HEK293 (cell line): ENCODE data around the gene KIAA0513.
A peak's percentile ranks its signal among the peaks of the same experiment; 100 is the strongest.

ENCODE experiments used
- CTCF ChIA-PET: fragments of 350-600 bp; formaldehyde crosslinking; extraction: SDS; loops from one replicate; lab custom pipeline; 2021; ENCODE audit warnings: antibody characterized with exemption; lab: Yijun Ruan, JAX
- POLR2A ChIA-PET: fragments of 300-600 bp; formaldehyde crosslinking; extraction: SDS; loops from one replicate; lab custom pipeline; 2020; ENCODE audit warnings: antibody characterized with exemption, inconsistent platforms; lab: Yijun Ruan, JAX
- H3K27ac ChIP-seq: fragments of 200-500 bp; sonication (Bioruptor generic); 2 replicates; pipeline ENCODE4 v1.5.1; 2014; ENCODE audit warnings: low read depth, low read length, control low read depth, inconsistent platforms; ENCODE audit errors: extremely low read depth
- H3K36me3 ChIP-seq, 2 experiments: fragments of 200-500 bp in 1 of 2; sonication (Bioruptor generic) in 1 of 2; 1 replicate in 1 of 2; 2 replicates in 1 of 2; pipeline ENCODE4 v1.5.1; 2014 to 2017; ENCODE audit warnings: inconsistent platforms in 2 of 2, low read length in 2 of 2; ENCODE audit not compliant: control insufficient read depth in 2 of 2, insufficient read depth in 1 of 2
- H3K4me1 ChIP-seq: fragments of 200-500 bp; sonication (Bioruptor generic); 2 replicates; pipeline ENCODE4 v1.5.1; 2014; ENCODE audit warnings: mild to moderate bottlenecking, low read length, inconsistent platforms; ENCODE audit not compliant: control insufficient read depth, insufficient read depth
- H3K4me3 ChIP-seq: 2 replicates; pipeline ENCODE4 v1.5.1; 2011; ENCODE audit warnings: low read depth, mild to moderate bottlenecking, control low read depth, low read length, moderate library complexity
- H3K9me3 ChIP-seq: fragments of 200-500 bp; sonication (Bioruptor generic); 2 replicates; pipeline ENCODE4 v1.5.1; 2014; ENCODE audit warnings: low read depth, low read length, inconsistent platforms; ENCODE audit not compliant: control insufficient read depth, insufficient read depth
- EGR2 ChIP-seq: fragments of 450-650 bp; formaldehyde crosslinking; IDR thresholded peaks from 2 replicates; pipeline ENCODE4 v1.5.1; 2016; ENCODE audit warnings: low read depth, missing biosample characterization, missing genetic modification characterization
- GLIS1 ChIP-seq: fragments of 450-650 bp; formaldehyde crosslinking; IDR thresholded peaks from 2 replicates; pipeline ENCODE4 v1.5.1; 2016; ENCODE audit warnings: missing biosample characterization, missing genetic modification characterization
- SCRT2 ChIP-seq: fragments of 450-650 bp; formaldehyde crosslinking; IDR thresholded peaks from 2 replicates; pipeline ENCODE4 v1.5.1; 2016; ENCODE audit warnings: missing biosample characterization, missing genetic modification characterization
- SP2 ChIP-seq: fragments of 450-650 bp; formaldehyde crosslinking; IDR thresholded peaks from 2 replicates; pipeline ENCODE4 v1.5.1; 2016; ENCODE audit warnings: missing biosample characterization, missing genetic modification characterization
- ZNF112 ChIP-seq: fragments of 450-650 bp; formaldehyde crosslinking; IDR thresholded peaks from 2 replicates; pipeline ENCODE4 v1.5.0; 2017; ENCODE audit warnings: missing biosample characterization, missing genetic modification characterization
- ZNF133 ChIP-seq: fragments of 450-650 bp; formaldehyde crosslinking; IDR thresholded peaks from 2 replicates; pipeline ENCODE4 v1.5.1; 2016; ENCODE audit warnings: missing biosample characterization, missing genetic modification characterization
- ZNF184 ChIP-seq: fragments of 450-650 bp; IDR thresholded peaks from 2 replicates; pipeline ENCODE4 v1.5.1; 2018; ENCODE audit warnings: missing biosample characterization, mild to moderate bottlenecking, missing genetic modification characterization
- ZNF221 ChIP-seq: fragments of 450-650 bp; formaldehyde crosslinking; IDR thresholded peaks from 2 replicates; pipeline ENCODE4 v1.5.1; 2017; ENCODE audit warnings: missing biosample characterization, missing genetic modification characterization, borderline replicate concordance
- ZNF426 ChIP-seq: fragments of 450-650 bp; formaldehyde crosslinking; IDR thresholded peaks from 2 replicates; pipeline ENCODE4 v1.5.1; 2017; ENCODE audit warnings: missing biosample characterization, missing genetic modification characterization, mild to moderate bottlenecking, inconsistent platforms, moderate library complexity
- ZNF501 ChIP-seq: fragments of 450-650 bp; formaldehyde crosslinking; IDR thresholded peaks from 2 replicates; pipeline ENCODE4 v1.5.1; 2016; ENCODE audit warnings: missing biosample characterization, missing genetic modification characterization
- ZNF544 ChIP-seq: fragments of 450-650 bp; formaldehyde crosslinking; IDR thresholded peaks from 2 replicates; pipeline ENCODE4 v1.5.0; 2017; ENCODE audit warnings: missing biosample characterization, missing genetic modification characterization
- ZNF549 ChIP-seq: fragments of 450-650 bp; IDR thresholded peaks from 2 replicates; pipeline ENCODE4 v1.5.1; 2018; ENCODE audit warnings: missing biosample characterization, missing genetic modification characterization, mild to moderate bottlenecking, inconsistent platforms, moderate library complexity
- ZNF600 ChIP-seq: fragments of 450-650 bp; formaldehyde crosslinking; IDR thresholded peaks from 2 replicates; pipeline ENCODE4 v1.5.1; 2016; ENCODE audit warnings: missing biosample characterization, missing genetic modification characterization
- ZNF629 ChIP-seq: fragments of 450-650 bp; formaldehyde crosslinking; IDR thresholded peaks from 2 replicates; pipeline ENCODE4 v1.5.1; 2017; ENCODE audit warnings: missing biosample characterization, missing genetic modification characterization
- ZNF785 ChIP-seq: fragments of 450-650 bp; formaldehyde crosslinking; IDR thresholded peaks from 2 replicates; pipeline ENCODE4 v1.5.1; 2016; ENCODE audit warnings: missing biosample characterization, missing genetic modification characterization
- TF ChIP-seq, protein P1 (sequence below): IDR thresholded peaks from 2 replicates; pipeline ENCODE4 v1.6.1; 2011; ENCODE audit warnings: mild to moderate bottlenecking, low read depth, low read length, borderline replicate concordance
- TF ChIP-seq, protein P2 (sequence below): fragments of 450-650 bp; formaldehyde crosslinking; IDR thresholded peaks from 2 replicates; pipeline ENCODE4 v1.5.1; 2016; ENCODE audit warnings: missing biosample characterization, missing genetic modification characterization
- TF ChIP-seq, protein P3 (sequence below): fragments of 450-650 bp; formaldehyde crosslinking; optimal IDR thresholded peaks from 2 replicates; pipeline ENCODE3; 2016; ENCODE audit warnings: missing biosample characterization, mild to moderate bottlenecking, missing genetic modification characterization
- TF ChIP-seq, protein P4 (sequence below): fragments of 450-650 bp; formaldehyde crosslinking; IDR thresholded peaks from 2 replicates; pipeline ENCODE4 v1.5.1; 2016; ENCODE audit warnings: missing biosample characterization, missing genetic modification characterization

KIAA0513 gene

DNA sequence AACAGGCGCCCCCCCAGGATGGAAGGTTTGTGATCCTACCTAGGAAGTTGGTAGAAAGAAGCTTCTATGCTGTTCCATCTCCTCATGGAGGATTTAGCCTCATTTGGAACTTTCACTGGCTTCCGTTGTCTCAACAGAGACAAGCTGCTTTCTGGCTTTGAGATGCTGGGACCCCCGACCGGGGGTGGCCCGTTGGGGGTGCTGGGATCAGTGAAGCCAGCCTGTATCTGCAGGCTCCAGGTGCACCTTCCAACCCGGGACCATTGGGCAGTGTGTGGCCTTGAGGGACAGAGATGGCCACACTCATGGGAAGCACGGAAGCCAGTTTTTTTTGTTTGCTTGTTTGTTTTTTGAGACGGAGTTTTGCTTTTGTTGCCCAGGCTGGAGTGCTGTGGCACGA lies 69.3 kb downstream of the KIAA0513 start:
- ChIA-PET CTCF (interaction anchor here (0.7 to 1.1 kb wide), 2 partner anchors 10 to 14 kb away, joined by 3 read pairs; no protein-coding TSS in a partner anchor), POLR2A (no interaction called here)
- H3K4me1 ChIP-seq = no peaks in the 10 kb centered on the region
- no peak overlapping the region for H3K27ac ChIP-seq
- no peak overlapping the region for H3K4me3 ChIP-seq
- no peaks in the 10 kb centered on the region for H3K9me3 ChIP-seq
- H3K36me3 ChIP-seq = no peaks in the 10 kb centered on the region
- TF ChIP-seq, protein P1, sequence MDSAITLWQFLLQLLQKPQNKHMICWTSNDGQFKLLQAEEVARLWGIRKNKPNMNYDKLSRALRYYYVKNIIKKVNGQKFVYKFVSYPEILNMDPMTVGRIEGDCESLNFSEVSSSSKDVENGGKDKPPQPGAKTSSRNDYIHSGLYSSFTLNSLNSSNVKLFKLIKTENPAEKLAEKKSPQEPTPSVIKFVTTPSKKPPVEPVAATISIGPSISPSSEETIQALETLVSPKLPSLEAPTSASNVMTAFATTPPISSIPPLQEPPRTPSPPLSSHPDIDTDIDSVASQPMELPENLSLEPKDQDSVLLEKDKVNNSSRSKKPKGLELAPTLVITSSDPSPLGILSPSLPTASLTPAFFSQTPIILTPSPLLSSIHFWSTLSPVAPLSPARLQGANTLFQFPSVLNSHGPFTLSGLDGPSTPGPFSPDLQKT = no peak
- TF ChIP-seq ZNF184 (tag by site-specific recombination) = no peak
- no peak for TF ChIP-seq ZNF629 (tag by site-specific recombination)
- TF ChIP-seq ZNF600 = no peak
- no peak for TF ChIP-seq ZNF133 (tag by site-specific recombination)
- TF ChIP-seq SP2 (tag by site-specific recombination) = no peak
- TF ChIP-seq ZNF549 (tag by site-specific recombination) = no peak
- TF ChIP-seq ZNF112 (tag by site-specific recombination) = no peak
- TF ChIP-seq ZNF221 (tag by site-specific recombination) = no peak
- TF ChIP-seq ZNF785 (tag by site-specific recombination) = no peak
- no peak for TF ChIP-seq ZNF544 (tag by site-specific recombination)
- TF ChIP-seq, protein P2, sequence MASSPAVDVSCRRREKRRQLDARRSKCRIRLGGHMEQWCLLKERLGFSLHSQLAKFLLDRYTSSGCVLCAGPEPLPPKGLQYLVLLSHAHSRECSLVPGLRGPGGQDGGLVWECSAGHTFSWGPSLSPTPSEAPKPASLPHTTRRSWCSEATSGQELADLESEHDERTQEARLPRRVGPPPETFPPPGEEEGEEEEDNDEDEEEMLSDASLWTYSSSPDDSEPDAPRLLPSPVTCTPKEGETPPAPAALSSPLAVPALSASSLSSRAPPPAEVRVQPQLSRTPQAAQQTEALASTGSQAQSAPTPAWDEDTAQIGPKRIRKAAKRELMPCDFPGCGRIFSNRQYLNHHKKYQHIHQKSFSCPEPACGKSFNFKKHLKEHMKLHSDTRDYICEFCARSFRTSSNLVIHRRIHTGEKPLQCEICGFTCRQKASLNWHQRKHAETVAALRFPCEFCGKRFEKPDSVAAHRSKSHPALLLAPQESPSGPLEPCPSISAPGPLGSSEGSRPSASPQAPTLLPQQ (tag by site-specific recombination) = no peak

DNA sequence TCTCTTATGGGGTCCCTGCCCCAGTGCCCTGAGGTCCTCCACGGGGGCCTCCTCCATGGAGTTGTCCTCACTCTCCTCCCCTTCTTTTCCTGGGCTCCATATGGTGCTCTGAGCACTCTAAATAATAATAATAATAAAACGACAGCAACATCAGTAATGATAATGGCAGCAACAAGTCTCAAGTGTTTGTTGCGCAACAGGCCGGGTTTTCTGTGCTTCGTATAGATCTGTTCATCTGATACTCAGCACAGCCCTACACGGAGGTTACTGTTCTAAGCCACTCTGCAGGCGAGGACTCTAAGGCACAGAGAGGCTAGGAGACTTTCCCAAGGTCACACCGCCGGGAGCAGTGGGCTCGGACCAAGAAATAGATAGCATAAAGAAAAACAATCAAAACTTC lies 71.0 kb downstream of the KIAA0513 start:
- ChIA-PET POLR2A (no interaction called here), CTCF (interaction anchor here (0.7 to 1.9 kb wide), 4 partner anchors 11 to 1127 kb away, joined by 3 to 7 read pairs (median 4); no protein-coding TSS in a partner anchor)
- no peak overlapping the region for H3K27ac ChIP-seq
- H3K4me1 ChIP-seq = no peaks in the 10 kb centered on the region
- no peak overlapping the region for H3K4me3 ChIP-seq
- H3K36me3 ChIP-seq = no peaks in the 10 kb centered on the region
- TF ChIP-seq, protein P1 = no peak
- TF ChIP-seq SCRT2 (tag by site-specific recombination) = peak; percentile 72
- no peaks in the 10 kb centered on the region for H3K9me3 ChIP-seq

DNA sequence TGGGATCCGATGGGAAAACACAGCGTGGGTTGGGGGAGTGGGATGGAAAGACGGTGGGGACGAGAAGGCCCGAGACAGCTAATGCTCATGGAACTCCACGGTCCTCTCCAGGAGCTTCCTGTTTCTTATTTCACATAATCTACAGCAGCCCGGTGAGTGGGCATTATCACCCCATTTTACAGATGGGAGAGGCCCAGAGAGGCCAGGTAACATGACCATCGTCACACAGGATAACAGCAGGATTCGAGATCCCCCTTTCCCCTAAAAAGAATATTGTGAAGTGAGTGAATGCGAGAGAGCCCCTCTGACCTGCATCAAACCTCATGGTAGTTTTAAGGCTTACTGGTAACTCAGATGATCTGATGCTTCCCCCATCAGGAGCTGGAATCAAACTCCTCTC lies 72.7 kb downstream of the KIAA0513 start:
- H3K27ac ChIP-seq = no peak overlapping the region
- no peak overlapping the region for H3K4me3 ChIP-seq
- CTCF ChIA-PET = interaction anchor here (0.6 kb wide), 1 partner anchor 57 kb away, joined by 3 read pairs; no protein-coding TSS in a partner anchor
- H3K9me3 ChIP-seq = no peaks in the 10 kb centered on the region
- H3K36me3 ChIP-seq = no peaks in the 10 kb centered on the region
- no peaks in the 10 kb centered on the region for H3K4me1 ChIP-seq
- POLR2A ChIA-PET = no interaction called here
- 0 out of 2 replicates have a peak, but pooled peaks have one; percentile 1 for TF ChIP-seq EGR2 (tag by site-specific recombination)
- TF ChIP-seq, protein P3, sequence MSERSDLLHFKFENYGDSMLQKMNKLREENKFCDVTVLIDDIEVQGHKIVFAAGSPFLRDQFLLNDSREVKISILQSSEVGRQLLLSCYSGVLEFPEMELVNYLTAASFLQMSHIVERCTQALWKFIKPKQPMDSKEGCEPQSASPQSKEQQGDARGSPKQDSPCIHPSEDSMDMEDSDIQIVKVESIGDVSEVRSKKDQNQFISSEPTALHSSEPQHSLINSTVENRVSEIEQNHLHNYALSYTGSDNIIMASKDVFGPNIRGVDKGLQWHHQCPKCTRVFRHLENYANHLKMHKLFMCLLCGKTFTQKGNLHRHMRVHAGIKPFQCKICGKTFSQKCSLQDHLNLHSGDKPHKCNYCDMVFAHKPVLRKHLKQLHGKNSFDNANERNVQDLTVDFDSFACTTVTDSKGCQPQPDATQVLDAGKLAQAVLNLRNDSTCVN (tag by site-specific recombination) = no peak
- TF ChIP-seq ZNF501 (tag by site-specific recombination) = no peak
- no peak for TF ChIP-seq GLIS1
- TF ChIP-seq, protein P4, sequence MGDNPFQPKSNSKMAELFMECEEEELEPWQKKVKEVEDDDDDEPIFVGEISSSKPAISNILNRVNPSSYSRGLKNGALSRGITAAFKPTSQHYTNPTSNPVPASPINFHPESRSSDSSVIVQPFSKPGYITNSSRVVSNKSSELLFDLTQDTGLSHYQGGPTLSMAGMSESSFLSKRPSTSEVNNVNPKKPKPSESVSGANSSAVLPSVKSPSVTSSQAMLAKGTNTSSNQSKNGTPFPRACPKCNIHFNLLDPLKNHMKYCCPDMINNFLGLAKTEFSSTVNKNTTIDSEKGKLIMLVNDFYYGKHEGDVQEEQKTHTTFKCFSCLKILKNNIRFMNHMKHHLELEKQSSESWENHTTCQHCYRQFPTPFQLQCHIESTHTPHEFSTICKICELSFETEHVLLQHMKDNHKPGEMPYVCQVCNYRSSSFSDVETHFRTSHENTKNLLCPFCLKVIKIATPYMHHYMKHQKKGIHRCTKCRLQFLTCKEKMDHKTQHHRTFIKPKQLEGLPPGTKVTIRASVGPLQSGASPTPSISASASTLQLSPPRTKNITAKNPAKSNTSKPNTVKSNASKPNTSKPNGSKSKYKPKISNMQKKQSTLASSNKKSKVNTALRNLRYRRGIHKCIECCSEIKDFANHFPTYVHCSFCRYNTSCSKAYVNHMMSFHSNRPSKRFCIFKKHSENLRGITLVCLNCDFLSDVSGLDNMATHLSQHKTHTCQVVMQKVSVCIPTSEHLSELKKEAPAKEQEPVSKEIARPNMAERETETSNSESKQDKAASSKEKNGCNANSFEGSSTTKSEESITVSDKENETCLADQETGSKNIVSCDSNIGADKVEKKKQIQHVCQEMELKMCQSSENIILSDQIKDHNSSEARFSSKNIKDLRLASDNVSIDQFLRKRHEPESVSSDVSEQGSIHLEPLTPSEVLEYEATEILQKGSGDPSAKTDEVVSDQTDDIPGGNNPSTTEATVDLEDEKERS (tag by site-specific recombination) = no peak
- TF ChIP-seq ZNF426 = no peak
